Activated effector memory CD4-positive, alpha-beta T cell treated with anti-CD3 and anti-CD28 coated beads, Interleukin-2, amount 50 U/mL, for 16 hours (primary cell): ENCODE data around the gene DLG4.

Experiments
- DNase-seq: peaks from one replicate; pipeline ENCODE4 v3.0.0-alpha.2; 2020

The DLG4 gene

GRCh38 chr17:7228920-7229319 lies 9.3 kb upstream of the DLG4 start:
- DNase-seq = no peak

GRCh38 chr17:7226721-7227710 lies 7.4 kb upstream of the DLG4 start:
- DNase-seq = no peak

- DNase-seq = no peak
These were observed 6.2 kb upstream of the DLG4 start for GRCh38 chr17:7225711-7226331.

- no peak for DNase-seq
These were observed 5.0 kb upstream of the DLG4 start for GRCh38 chr17:7224661-7225111.

- DNase-seq = no peak
These were observed 4.5 kb upstream of the DLG4 start for GRCh38 chr17:7224110-7224509.

GRCh38 chr17:7223375-7223774 lies 3.7 kb upstream of the DLG4 start:
- no peak for DNase-seq

- no peak for DNase-seq
These were observed 3.3 kb upstream of the DLG4 start for GRCh38 chr17:7222972-7223292.

GRCh38 chr17:7222093-7222971 lies 2.7 kb upstream of the DLG4 start:
- DNase-seq = no peak

GRCh38 chr17:7221278-7222092 lies 1.8 kb upstream of the DLG4 start:
- DNase-seq = no peak

- DNase-seq = peak; percentile 86
These were observed 1.1 kb upstream of the DLG4 start for GRCh38 chr17:7220593-7221277.

- DNase-seq = no peak
These were observed 316 bp downstream of the DLG4 start for GRCh38 chr17:7219229-7219811.

GRCh38 chr17:7218758-7219157 lies 878 bp downstream of the DLG4 start:
- DNase-seq = no peak

- no peak for DNase-seq
These were observed 1.5 kb downstream of the DLG4 start for GRCh38 chr17:7218166-7218565.

GRCh38 chr17:7217113-7217987 lies 2.3 kb downstream of the DLG4 start:
- no peak for DNase-seq

- no peak for DNase-seq
These were observed 3.2 kb downstream of the DLG4 start for GRCh38 chr17:7216242-7217112.

GRCh38 chr17:7215652-7216180 lies 3.9 kb downstream of the DLG4 start:
- DNase-seq = no peak

- DNase-seq = no peak
These were observed 4.4 kb downstream of the DLG4 start for GRCh38 chr17:7215136-7215638.

- peak; percentile 99 for DNase-seq
These were observed 5.1 kb downstream of the DLG4 start for GRCh38 chr17:7214300-7215135.
